ENCODE data around the gene PCSK6. TPM values are rescaled to one million over a fixed set of nuclear protein-coding genes. Genes with fewer than 3 reads are reported as not detected.

The PCSK6 gene
- total RNA-seq, 1 experiment from 2014 or later = 10.6 TPM

DNA sequence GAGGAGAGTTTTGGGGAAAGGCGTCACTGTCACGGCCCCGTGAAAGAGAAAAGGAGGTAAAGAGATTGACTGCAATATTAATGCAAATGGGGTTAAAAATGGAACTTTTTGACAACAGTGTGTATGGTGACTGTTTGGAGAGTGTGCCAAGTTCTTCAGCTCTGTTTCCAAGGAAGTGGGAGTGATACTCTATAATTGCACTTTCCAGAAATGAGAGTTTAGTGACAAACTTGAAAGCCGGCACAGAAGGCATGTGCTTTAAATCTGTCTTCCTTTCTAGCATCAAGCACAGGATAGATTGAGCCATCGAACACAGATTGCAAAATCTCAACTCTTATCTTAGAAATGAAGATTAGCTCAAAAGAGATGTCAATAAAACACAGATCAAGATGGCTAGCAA, 142.6 kb downstream of the PCSK6 start:
- DNase-seq (ENCODE audit: low read depth, low spot score) (no peak), ATAC-seq (no peak)
- ChIA-PET POLR2A (interaction anchor here (1.2 kb wide), 1 partner anchor 112 kb away, joined by 5 read pairs; no protein-coding TSS in a partner anchor), CTCF (interaction anchor here (0.7 kb wide), 1 partner anchor 155 kb away, joined by 3 read pairs; no protein-coding TSS in a partner anchor)
- TF ChIP-seq TCF7L2 (IDR thresholded peaks at IDR 0.05; ENCODE audit: low read depth, low read length) = no peak
- TF ChIP-seq POLR2AphosphoS5 (IDR thresholded peaks at IDR 0.05; ENCODE audit: low read depth, low read length) = no peak
- Histone ChIP-seq H3K27me3 (ENCODE audit: control insufficient read depth, insufficient read depth, low read length) (no peaks in the 10 kb centered on the region; the same call in 1 of the 2 replicates), H3K9me3 (ENCODE audit: control insufficient read depth, insufficient read depth, low read depth, low read length) (no peaks in the 10 kb centered on the region), H3K27ac (ENCODE audit: low read length) (no peak overlapping the region; the same call in 1 of the 2 replicates), H3K4me3 (ENCODE audit: low read depth in 2 of 2, low read length in 2 of 2) (no peak overlapping the region), H3K4me1 (ENCODE audit: control insufficient read depth, insufficient read depth, low read length) (peaks cover 21% of the 10 kb centered on the region), H3K36me3 (ENCODE audit: control insufficient read depth, insufficient read depth, low read length) (no peaks in the 10 kb centered on the region)
- intact Hi-C loops (cut with micrococcal nuclease; ENCODE audit: unreplicated experiment) (no loop called here), in situ Hi-C loops (cut with HindIII; ENCODE audit: low pct_unique_long_range_greater_than_20kb, low sequenced_read_pairs) (no loop called here)
- no TSS peak for BruUV-seq (replicated peaks)

DNA sequence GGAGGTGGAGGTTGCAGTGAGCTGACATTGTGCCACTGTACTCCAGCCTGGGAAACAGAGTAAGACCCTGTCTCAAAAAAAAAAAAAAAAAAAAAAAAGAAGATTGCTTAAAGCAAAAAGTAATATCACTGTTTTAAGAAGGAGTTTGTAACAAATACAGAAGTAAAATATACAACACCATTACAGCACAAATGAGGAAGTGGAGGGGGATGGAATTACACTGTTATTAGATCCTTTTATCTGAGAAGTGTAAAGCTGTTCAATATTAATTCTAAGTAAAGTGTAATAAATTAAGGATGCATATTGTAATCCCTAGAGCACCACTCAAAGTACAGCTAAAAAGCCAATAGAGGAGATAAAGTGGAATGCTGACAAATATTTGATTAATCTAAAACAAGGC, 147.5 kb downstream of the PCSK6 start:
- Histone ChIP-seq H3K4me3 (ENCODE audit: low read depth in 2 of 2, low read length in 2 of 2) (no peak overlapping the region), H3K9me3 (ENCODE audit: control insufficient read depth, insufficient read depth, low read depth, low read length) (no peaks in the 10 kb centered on the region), H3K36me3 (ENCODE audit: control insufficient read depth, insufficient read depth, low read length) (no peaks in the 10 kb centered on the region), H3K4me1 (ENCODE audit: control insufficient read depth, insufficient read depth, low read length) (peaks cover 8% of the 10 kb centered on the region), H3K27ac (ENCODE audit: low read length) (no peak overlapping the region), H3K27me3 (ENCODE audit: control insufficient read depth, insufficient read depth, low read length) (no peaks in the 10 kb centered on the region; the same call in 1 of the 2 replicates)
- ChIA-PET POLR2A (no interaction called here), CTCF (no interaction called here)
- ATAC-seq = no peak
- BruUV-seq (replicated peaks) = no TSS peak
- intact Hi-C loops (cut with micrococcal nuclease; ENCODE audit: unreplicated experiment) (no loop called here), in situ Hi-C loops (cut with HindIII; ENCODE audit: low pct_unique_long_range_greater_than_20kb, low sequenced_read_pairs) (no loop called here)
- no peak for TF ChIP-seq TCF7L2 (IDR thresholded peaks at IDR 0.05; ENCODE audit: low read depth, low read length)
- TF ChIP-seq, protein P1, sequence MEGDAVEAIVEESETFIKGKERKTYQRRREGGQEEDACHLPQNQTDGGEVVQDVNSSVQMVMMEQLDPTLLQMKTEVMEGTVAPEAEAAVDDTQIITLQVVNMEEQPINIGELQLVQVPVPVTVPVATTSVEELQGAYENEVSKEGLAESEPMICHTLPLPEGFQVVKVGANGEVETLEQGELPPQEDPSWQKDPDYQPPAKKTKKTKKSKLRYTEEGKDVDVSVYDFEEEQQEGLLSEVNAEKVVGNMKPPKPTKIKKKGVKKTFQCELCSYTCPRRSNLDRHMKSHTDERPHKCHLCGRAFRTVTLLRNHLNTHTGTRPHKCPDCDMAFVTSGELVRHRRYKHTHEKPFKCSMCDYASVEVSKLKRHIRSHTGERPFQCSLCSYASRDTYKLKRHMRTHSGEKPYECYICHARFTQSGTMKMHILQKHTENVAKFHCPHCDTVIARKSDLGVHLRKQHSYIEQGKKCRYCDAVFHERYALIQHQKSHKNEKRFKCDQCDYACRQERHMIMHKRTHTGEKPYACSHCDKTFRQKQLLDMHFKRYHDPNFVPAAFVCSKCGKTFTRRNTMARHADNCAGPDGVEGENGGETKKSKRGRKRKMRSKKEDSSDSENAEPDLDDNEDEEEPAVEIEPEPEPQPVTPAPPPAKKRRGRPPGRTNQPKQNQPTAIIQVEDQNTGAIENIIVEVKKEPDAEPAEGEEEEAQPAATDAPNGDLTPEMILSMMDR (IDR thresholded peaks at IDR 0.05) = no peak
- TF ChIP-seq, protein P2, sequence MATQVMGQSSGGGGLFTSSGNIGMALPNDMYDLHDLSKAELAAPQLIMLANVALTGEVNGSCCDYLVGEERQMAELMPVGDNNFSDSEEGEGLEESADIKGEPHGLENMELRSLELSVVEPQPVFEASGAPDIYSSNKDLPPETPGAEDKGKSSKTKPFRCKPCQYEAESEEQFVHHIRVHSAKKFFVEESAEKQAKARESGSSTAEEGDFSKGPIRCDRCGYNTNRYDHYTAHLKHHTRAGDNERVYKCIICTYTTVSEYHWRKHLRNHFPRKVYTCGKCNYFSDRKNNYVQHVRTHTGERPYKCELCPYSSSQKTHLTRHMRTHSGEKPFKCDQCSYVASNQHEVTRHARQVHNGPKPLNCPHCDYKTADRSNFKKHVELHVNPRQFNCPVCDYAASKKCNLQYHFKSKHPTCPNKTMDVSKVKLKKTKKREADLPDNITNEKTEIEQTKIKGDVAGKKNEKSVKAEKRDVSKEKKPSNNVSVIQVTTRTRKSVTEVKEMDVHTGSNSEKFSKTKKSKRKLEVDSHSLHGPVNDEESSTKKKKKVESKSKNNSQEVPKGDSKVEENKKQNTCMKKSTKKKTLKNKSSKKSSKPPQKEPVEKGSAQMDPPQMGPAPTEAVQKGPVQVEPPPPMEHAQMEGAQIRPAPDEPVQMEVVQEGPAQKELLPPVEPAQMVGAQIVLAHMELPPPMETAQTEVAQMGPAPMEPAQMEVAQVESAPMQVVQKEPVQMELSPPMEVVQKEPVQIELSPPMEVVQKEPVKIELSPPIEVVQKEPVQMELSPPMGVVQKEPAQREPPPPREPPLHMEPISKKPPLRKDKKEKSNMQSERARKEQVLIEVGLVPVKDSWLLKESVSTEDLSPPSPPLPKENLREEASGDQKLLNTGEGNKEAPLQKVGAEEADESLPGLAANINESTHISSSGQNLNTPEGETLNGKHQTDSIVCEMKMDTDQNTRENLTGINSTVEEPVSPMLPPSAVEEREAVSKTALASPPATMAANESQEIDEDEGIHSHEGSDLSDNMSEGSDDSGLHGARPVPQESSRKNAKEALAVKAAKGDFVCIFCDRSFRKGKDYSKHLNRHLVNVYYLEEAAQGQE (IDR thresholded peaks at IDR 0.05; ENCODE audit: insufficient read depth in 1 of 2, low read depth in 2 of 2, low read length in 1 of 2) = no peak
- TF ChIP-seq SIN3A (IDR thresholded peaks at IDR 0.05; ENCODE audit: borderline replicate concordance, insufficient read depth, low read depth, low read length) = no peak
- no peak for TF ChIP-seq POLR2AphosphoS5 (IDR thresholded peaks at IDR 0.05; ENCODE audit: low read depth, low read length)
- DNase-seq (ENCODE audit: low read depth, low spot score) = no peak

DNA sequence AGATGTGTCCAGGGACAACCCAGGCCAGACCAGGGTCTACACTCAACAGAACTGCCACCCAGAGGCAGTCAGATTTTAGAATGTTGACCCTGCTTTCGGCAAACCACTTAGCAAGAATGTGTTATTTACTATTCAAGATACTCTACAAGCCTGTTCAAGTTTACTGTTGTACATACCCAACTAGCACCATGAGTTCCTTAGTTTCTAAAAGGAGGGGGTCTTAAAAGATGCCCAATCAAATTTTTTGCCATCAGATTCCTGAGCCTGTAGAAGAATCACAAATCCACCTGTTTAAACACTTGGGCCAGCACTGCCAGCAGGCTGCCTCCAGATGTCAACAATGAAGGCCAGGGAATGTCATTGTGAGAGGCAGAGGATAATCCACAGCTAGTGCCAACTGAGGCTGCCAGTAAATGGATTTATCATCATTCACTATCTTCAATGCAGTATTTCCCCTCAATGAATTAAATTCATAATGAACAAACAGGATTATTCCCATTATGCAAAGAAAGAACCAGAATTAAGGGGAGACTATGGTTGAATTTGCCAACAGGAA, 150.9 kb downstream of the PCSK6 start:
- no peaks in the 10 kb centered on the region for H3K9me3 ChIP-seq (ENCODE audit: control insufficient read depth, insufficient read depth, low read depth, low read length)
- in situ Hi-C loops (cut with HindIII; ENCODE audit: low pct_unique_long_range_greater_than_20kb, low sequenced_read_pairs) = no loop called here
- H3K4me1 ChIP-seq (ENCODE audit: control insufficient read depth, insufficient read depth, low read length) = no peaks in the 10 kb centered on the region
- ChIA-PET CTCF (no interaction called here), POLR2A (no interaction called here)
- H3K36me3 ChIP-seq (ENCODE audit: control insufficient read depth, insufficient read depth, low read length) = peaks cover 3% of the 10 kb centered on the region; the same call in 1 of the 2 replicates
- H3K27ac ChIP-seq (ENCODE audit: low read length) = no peak overlapping the region
- DNase-seq (ENCODE audit: low read depth, low spot score) (no peak), ATAC-seq (no peak)
- H3K4me3 ChIP-seq (ENCODE audit: low read depth in 2 of 2, low read length in 2 of 2) = no peak overlapping the region
- intact Hi-C loops (cut with micrococcal nuclease; ENCODE audit: unreplicated experiment) = no loop called here
- no TSS peak for BruUV-seq (replicated peaks)
- H3K27me3 ChIP-seq (ENCODE audit: control insufficient read depth, insufficient read depth, low read length) = no peaks in the 10 kb centered on the region; the same call in 1 of the 2 replicates
- TF ChIP-seq, protein P2 (IDR thresholded peaks at IDR 0.05; ENCODE audit: insufficient read depth in 1 of 2, low read depth in 2 of 2, low read length in 1 of 2) = no peak
- TF ChIP-seq POLR2AphosphoS5 (IDR thresholded peaks at IDR 0.05; ENCODE audit: low read depth, low read length) (no peak), SIN3A (IDR thresholded peaks at IDR 0.05; ENCODE audit: borderline replicate concordance, insufficient read depth, low read depth, low read length) (no peak), TCF7L2 (IDR thresholded peaks at IDR 0.05; ENCODE audit: low read depth, low read length) (no peak)
- TF ChIP-seq, protein P1 (IDR thresholded peaks at IDR 0.05) = no peak

All from Panc1 (cell line).